Hematopoietic multipotent progenitor cell treated with erythropoietin and hydrocortisone succinate and interleukin-3 and kit ligand, for 4 days (in vitro differentiated cells): ENCODE measurements around the gene FASLG.

Experiments used
- DNase-seq: peaks from one replicate; pipeline ENCODE4 v3.0.0-alpha.2; 2015

The FASLG gene

GRCh38 chr1:172647110-172647564 is 11.8 kb upstream of the FASLG start:
- no peak for DNase-seq

DNA sequence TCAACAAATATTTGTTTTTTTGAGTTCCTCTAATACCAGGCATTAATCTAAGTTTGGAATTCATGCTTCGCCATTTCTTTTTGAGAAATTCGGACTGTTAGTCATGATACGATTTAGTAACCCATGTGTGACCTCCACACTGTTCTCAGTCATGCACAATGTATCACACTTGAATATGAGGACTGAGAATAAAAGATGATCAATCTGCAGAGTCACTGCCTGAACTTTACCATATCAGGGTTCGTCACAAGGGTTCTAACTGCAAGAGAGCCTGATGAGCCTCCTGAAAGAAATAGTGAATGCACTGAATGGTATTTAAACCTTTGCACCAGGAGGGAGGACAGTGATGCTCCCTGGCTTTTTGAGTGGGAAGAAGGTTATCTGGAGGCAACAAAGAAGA is 10.9 kb upstream of the FASLG start:
- DNase-seq = no peak

DNA sequence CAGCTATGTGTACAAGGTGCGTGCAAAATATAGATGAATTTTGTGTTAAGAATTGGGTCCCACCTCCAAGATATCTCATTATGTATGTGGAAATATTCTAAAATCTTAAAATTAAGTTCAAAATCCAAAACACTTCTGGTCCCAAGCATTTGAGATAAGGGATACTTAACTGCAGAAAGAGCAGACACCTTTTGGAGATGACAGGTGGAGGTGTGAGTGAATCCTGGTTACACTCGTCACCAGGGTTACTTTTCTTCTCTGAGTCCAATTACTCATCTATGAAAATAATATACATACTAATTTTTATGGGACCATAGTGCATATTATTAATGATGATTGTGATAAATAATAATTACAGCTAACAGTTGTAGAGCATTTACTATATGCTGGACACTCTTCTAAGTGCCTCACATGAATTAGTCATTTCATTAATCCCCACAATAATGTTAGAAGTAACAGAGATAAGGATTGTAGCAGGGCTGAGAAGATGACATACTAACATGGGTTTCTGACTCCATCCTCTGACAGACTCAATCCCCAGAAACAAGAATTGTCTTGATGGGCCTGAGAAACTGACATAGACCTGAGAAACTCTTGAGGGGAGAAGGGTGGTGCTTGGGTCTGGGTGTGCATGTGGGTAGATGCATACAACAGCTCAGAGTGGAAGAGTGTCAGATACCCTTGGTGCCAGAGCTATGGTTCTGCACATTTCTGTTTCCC is 8.3 kb upstream of the FASLG start:
- no peak for DNase-seq

- no peak for DNase-seq
Observed at GRCh38 chr1:172653015-172653709, 5.7 kb upstream of the FASLG start.

DNA sequence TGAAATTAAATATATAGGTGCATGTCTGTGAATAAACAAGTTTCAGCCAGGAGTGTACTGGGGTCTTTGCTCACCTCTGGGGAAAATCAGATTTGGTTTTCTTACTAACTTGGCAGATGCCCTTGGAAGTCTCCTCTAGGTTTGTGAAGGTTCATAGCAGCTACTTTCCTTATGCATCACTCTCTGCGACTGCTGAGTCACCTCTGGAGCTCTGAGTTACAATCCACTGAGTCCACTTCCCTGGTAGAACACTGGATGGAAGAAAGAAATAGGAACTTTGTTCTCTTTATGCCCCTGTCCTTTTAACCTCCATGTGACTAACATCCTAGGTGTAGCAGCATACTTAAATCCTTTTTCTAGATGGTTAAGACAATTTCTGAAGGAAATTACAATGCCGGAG is 4.4 kb upstream of the FASLG start:
- no peak for DNase-seq

GRCh38 chr1:172656576-172656975 is 2.3 kb upstream of the FASLG start:
- DNase-seq = no peak

GRCh38 chr1:172657586-172657985 is 1.3 kb upstream of the FASLG start:
- no peak for DNase-seq

- no peak for DNase-seq
Observed at GRCh38 chr1:172661107-172661506, 2.2 kb downstream of the FASLG start.

GRCh38 chr1:172662464-172663109 is 3.7 kb downstream of the FASLG start:
- DNase-seq = peak; percentile 91

- DNase-seq = no peak
Observed at GRCh38 chr1:172663732-172664131, 4.8 kb downstream of the FASLG start.

DNA sequence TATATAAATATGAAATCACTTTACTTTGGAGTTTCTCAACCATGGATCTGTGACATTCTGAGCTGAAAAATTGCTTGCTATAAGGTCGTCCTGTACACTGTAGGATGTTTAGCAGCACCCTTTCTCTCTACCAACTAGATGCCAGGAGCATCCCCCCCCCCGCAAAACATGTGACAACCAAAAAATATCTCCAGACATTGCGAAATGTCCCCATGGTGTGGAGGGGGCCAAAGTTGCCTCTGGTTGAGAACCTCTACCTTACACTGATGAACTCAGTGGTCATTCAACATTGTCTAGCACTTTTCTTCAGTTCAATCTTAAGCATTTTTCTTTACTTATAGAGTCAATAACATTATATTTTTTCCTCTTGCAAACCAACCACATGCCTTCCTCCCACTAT is 9.2 kb downstream of the FASLG start:
- no peak for DNase-seq

DNA sequence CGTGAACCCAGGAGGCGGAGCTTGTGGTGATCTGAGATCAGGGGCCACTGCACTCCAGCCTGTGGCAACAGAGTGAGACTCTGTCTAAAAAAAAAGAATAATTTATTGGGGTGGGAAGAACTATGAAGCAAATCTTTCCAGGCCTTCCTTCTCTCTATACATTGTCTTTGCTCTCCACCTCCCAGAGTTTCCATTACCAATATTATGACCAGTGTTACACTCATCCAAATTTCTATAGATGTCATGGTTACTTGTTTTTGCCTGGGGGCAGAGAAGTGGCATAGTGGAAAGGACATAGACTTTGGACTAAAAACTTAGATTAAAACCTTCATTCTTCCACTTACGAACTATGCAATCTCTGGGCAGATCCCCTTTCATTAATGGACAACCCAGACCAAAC is 10.1 kb downstream of the FASLG start:
- no peak for DNase-seq

DNA sequence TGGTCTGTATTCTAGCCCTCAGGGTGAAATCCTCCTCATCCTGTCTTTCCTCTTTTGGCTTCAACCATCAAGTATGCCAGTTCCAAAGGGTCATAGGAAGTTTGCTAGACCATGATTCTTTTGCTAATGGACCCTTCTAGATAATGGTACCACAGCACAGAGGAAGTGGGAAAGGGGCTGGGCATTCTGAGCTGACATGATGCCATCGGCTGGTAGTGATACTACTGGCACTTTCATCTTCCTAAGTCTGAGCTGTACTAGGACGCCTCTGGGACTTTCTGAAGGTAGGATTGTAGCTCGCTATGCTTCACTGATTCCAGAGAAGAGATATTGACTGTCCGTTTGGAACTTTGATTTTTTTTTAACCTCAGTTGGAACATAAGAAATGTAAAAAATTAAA is 11.4 kb downstream of the FASLG start:
- peak; percentile 29 for DNase-seq

DNA sequence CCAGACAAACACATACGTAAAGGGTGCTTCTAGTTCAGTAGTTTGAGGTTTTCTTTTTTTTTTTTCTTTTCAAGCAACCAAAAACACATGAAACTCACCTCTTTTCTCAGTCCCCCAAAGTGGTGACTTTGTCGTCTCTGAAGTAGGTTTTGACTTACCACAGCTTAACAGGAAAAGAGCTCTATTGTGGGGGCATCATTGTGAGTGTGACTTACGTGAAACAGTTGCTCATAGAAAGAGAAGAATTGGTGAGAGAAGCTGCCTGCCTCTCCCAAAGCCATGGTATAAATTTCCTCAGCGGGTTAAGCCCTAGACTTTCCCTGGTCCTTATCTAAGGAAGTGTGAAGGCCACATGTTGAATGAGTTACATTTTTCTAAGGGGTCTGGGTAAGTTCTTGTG is 11.9 kb downstream of the FASLG start:
- peak; percentile 46 for DNase-seq

- no peak for DNase-seq
Observed at GRCh38 chr1:172671591-172671990, 12.7 kb downstream of the FASLG start.

- no peak for DNase-seq
Observed at GRCh38 chr1:172672720-172673119, 13.8 kb downstream of the FASLG start.

GRCh38 chr1:172673761-172674160 is 14.9 kb downstream of the FASLG start:
- no peak for DNase-seq

DNA sequence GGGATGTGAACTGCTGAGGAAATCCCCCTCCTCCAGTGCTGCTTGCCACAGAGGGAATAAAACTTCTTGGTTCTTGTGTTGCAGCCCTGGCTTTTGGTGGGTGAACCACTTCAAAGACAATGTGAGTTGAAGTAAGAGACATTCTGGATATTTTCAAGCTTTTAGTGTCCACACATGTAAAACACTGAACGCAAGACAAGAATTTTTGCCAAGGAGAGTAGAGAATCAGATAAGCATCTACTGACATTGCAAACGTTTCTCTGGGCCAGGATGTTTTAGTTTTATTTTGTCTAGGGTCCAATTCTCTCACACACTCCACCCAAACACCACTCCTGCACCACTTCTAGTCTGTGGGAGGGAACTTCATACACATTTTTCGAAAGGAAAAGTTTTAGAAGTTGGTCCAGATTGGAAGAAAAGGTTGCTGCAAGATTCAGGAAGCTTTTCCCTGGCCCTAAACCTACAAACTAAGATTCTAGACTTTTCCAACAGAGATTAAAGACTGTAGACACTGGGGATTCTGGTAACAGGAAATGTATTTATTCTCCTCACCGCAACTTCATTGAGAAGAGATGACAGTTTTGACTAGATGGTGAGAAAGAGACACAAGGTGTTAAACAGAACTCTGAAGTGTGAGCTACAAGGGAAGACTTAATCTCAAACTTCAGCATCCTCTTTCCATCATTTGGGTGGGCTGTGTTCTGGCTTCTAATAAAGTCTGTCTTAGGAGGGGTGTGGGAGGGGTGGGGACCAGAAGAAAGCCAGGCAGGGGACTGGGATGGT is 16.1 kb downstream of the FASLG start:
- DNase-seq = no peak

GRCh38 chr1:172679000-172679772 is 20.3 kb downstream of the FASLG start:
- peak; percentile 41 for DNase-seq

DNA sequence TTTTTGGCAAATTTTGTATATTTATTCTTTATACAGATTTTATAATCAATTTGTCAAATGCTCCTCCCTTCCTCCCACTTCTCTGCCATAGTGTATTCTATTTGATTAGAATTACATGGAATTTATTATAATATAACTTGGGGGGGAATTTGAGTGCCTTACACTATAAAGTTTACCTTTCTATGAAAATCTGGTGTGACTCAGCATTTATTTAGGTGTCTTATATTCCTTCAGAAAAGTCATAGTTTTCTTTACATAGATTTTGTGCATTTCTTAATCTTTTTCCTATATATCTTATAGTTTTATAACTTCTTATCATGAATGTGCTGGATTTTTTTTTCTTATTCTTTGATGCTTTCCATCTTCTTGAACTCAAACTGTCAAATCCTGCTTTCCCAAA is 21.3 kb downstream of the FASLG start:
- DNase-seq = no peak

- DNase-seq = no peak
Observed at GRCh38 chr1:172680733-172681275, 21.9 kb downstream of the FASLG start.

GRCh38 chr1:172682812-172683211 is 23.9 kb downstream of the FASLG start:
- DNase-seq = no peak
